GM10248 (cell line): ENCODE data around the gene SLCO2A1.

Experiments used
- CTCF ChIA-PET: fragments of 300-600 bp; sonication (Branson Sonifier 250); formaldehyde crosslinking; extraction: SDS; loops from one replicate; lab custom pipeline; 2021; ENCODE audit warnings: antibody characterized with exemption; lab: Yijun Ruan, JAX
- POLR2A ChIA-PET: fragments of 350-650 bp; sonication (Branson Sonifier 250); formaldehyde crosslinking; extraction: SDS; loops from one replicate; lab custom pipeline; 2020; ENCODE audit warnings: antibody characterized with exemption; lab: Yijun Ruan, JAX
- DNase-seq: peaks from one replicate; pipeline ENCODE4 v3.0.0; 2012; ENCODE audit errors: extremely low spot score
- CTCF ChIP-seq: IDR thresholded peaks from 2 replicates; pipeline ENCODE4 v1.5.1; 2012; ENCODE audit warnings: mild to moderate bottlenecking, low read depth; ENCODE audit errors: extremely low read depth, missing control alignments, control extremely low read depth

Gene SLCO2A1

GRCh38 chr3:133980550-133980949 lies 49.2 kb downstream of the SLCO2A1 start:
- DNase-seq = no peak
- ChIA-PET CTCF (no interaction called here), POLR2A (no interaction called here)
- no peak for TF ChIP-seq CTCF

DNA sequence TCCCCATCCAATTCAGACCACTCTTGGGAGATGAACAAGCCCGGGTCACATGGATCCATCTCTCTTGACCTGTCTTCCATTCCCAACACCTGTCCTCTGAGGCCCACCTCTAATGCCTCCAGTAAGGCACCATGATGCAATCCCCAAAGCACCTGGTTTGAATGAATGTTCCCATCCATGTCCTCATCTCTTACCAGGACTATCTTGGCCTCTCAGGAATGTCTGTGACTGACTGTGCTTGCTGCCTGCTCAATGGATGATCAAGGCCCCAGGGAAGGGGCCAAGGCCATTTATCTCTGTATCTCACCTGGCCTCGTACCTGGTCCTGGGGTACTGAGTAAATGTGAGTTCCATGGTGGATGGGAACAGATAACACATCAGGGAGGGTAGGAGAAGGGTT lies 49.7 kb downstream of the SLCO2A1 start:
- ChIA-PET POLR2A (no interaction called here), CTCF (no interaction called here)
- no peak for TF ChIP-seq CTCF

DNA sequence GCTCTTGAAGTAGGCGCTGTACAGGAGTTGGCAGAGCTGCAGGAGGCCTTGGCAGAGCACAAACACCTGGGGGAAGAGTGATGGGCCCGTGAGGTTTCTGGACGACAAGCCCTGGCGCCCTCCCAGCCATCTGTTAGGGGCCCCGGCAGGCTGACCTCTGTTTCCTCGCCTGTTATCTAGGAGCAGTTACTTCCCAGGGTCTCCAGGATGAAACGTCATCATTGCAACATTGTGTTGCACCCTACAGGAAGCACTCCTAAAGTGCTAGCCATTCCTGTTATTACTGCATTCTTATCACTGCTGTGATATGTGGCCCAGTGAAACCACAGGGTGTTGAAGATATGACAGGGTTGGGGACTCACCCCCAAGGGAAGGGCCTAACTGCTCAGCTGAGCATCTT lies 50.2 kb downstream of the SLCO2A1 start:
- TF ChIP-seq CTCF = no peak
- ChIA-PET POLR2A (no interaction called here), CTCF (no interaction called here)
- no peak for DNase-seq

More for the DNA sequence above, 49.7 kb downstream of the SLCO2A1 start:
- DNase-seq = no peak

DNA sequence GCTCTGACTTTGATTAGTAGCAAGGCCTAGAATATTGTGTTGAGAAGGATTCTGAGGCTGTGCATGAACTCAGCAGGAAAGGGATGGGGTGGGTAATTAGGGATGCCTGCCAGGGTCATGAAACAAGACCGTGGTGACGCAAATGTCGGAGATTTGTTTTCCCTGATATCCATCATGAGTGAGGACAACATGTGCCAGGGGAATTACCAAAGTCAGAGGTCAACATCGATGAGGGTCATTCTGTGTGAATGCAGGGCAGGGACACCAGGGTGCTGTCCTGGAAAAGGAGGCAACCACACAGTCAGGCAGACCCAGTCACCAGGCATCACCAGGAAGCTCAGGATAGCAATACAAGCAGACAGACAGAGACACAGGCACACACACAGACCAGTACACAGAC lies 52.2 kb downstream of the SLCO2A1 start:
- no peak for TF ChIP-seq CTCF
- POLR2A ChIA-PET = no interaction called here
- no peak for DNase-seq
- CTCF ChIA-PET = no interaction called here

- DNase-seq = no peak
- POLR2A ChIA-PET = no interaction called here
- CTCF ChIA-PET = interaction anchor here (1.8 kb wide), 1 partner anchor 19 kb away, joined by 4 read pairs; no protein-coding TSS in a partner anchor
- TF ChIP-seq CTCF = no peak
These were observed 56.3 kb downstream of the SLCO2A1 start for GRCh38 chr3:133973249-133973980.

- CTCF ChIA-PET = no interaction called here
- no peak for TF ChIP-seq CTCF
- no peak for DNase-seq
- POLR2A ChIA-PET = no interaction called here
These were observed 57.6 kb downstream of the SLCO2A1 start for GRCh38 chr3:133972156-133972555.

DNA sequence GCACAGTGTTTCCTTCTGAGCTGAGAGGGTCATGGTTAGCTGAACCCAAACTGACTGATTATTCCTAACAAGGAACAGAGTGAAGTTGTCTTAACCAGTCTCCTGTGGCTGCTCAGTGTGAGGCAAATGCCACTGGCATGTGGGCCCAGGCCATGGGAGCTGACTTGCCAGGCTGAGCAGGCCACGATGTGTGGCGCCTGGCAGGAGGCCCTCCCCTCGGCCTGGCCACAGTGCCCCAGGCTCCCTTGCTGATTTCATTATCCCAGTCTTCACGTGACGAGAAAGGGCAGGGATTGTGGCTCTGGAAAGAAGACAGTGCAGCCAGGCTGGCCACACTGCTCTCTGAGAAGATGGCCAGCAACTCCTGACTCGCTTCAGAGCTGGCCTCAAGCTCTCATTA lies 58.8 kb downstream of the SLCO2A1 start:
- no peak for DNase-seq
- no peak for TF ChIP-seq CTCF
- POLR2A ChIA-PET = no interaction called here
- CTCF ChIA-PET = no interaction called here
